HG03103 (cell line): ENCODE results near the gene IGF2BP1.
"Not testable (repeated sequence)": the region's sequence is repeated elsewhere in the genome, so short reads cannot be mapped to it uniquely, and the experiment has no call there.

Experiments used
- ATAC-seq: cut with Tn5 transposase; IDR thresholded peaks from one replicate; pipeline ENCODE4 v1.9.1; 2021; ENCODE audit warnings: low read depth; ENCODE audit not compliant: unreplicated experiment

IGF2BP1 gene

DNA sequence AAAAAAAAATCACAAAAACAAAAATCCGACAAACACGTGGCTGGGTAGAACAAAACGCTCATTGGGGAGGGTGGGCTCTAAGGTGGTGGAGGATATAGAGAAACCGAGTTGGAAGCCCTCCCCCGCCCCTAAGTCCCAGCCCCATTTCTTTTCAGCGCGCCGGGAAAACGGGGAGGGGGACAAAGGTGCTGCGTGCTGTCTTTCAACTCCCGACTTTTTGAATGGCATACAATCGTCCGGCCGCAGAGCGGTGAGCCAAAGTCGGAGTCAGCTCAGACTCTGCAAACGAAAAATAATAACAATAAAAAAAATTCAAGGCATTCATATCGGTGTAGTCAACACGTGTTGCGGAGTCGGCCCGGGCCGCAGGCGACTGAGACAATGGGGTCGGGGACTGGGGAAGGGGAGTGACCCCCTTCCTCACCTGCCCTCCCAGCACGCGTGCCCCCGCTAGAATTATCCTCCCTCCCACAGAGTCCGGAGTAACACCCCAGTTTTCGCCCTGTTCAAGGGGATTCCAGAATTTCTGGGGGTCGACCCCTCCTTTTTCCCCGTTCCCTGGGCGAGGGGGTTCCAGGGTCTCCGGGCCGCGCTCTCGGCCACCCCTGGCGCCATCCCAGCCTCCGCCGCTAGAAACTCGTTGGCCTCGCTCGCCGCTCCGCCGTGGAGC is 1.7 kb upstream of the IGF2BP1 start:
- ATAC-seq = no peak

DNA sequence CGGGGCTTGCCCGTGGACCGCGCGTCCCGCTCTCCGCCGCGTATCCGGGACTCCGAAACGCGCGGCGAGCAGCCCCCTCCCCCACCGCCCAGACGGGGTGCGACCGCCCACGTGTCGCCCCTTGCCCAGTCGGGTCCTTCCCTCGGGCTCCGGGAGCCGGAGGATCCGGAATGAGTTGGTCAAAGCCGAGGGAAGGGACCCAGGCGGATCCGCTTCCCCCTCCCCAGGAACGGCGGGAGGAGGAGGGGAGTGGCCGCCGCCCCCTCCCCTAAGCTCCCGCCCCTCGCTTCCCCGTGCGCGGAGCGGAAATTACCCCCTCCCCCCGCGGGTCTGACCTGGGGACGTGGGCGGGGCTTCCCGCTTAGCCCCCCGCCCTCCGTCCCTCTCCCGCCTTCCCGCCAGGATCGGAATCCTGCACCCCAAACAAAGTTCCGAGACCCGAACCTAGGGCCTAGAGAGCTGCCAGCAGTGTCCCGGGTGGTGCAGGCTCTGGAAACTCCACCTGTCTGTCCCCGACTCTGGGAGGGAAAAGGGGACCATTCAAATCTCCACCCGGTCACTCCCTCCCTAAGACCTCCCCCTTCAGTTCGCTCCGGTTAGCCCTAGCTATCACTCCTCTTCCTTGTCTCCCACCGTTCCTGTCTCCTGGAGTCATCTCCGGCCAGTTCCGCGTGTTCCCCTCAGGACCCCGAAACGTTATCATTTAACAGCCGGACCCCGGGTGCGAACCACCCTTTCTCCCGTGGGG is 1.0 kb upstream of the IGF2BP1 start:
- no peak for ATAC-seq

- ATAC-seq = no peak
Measured at GRCh38 chr17:48996722-48997102, 473 bp upstream of the IGF2BP1 start.

DNA sequence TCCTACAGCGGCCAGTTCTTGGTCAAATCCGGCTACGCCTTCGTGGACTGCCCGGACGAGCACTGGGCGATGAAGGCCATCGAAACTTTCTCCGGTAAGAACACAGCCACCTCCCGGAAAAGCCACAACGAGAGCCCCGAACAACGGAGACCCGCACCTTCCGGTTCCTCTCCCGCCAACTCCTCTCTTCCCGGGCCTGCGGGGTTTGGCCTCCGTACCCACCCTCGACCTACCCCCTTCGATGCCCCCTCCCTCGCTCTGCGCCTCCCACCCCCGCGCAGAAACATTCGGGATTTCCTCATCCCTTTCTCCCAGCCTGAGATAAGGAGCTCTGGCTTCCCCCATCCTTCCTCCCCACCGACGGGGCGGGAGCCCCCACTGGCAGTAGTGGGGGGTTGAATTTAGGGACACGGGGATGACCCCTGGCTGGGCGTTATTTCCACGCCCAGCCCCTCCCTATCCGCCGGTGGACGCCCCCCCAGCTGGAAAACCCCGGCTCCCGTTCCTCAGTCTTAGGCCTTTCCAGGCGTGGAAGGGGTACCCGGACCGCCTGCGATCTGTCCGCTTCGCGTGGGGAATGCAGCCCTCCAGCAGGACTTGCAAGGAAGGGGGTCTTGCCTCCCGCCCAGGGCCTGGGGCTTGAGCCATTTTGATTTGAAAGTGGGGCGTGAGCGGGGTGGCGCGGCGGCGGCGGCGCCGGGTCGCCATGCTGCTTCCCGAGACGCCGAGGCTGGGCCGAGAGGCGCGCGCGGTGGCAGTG is 822 bp downstream of the IGF2BP1 start:
- no peak for ATAC-seq

DNA sequence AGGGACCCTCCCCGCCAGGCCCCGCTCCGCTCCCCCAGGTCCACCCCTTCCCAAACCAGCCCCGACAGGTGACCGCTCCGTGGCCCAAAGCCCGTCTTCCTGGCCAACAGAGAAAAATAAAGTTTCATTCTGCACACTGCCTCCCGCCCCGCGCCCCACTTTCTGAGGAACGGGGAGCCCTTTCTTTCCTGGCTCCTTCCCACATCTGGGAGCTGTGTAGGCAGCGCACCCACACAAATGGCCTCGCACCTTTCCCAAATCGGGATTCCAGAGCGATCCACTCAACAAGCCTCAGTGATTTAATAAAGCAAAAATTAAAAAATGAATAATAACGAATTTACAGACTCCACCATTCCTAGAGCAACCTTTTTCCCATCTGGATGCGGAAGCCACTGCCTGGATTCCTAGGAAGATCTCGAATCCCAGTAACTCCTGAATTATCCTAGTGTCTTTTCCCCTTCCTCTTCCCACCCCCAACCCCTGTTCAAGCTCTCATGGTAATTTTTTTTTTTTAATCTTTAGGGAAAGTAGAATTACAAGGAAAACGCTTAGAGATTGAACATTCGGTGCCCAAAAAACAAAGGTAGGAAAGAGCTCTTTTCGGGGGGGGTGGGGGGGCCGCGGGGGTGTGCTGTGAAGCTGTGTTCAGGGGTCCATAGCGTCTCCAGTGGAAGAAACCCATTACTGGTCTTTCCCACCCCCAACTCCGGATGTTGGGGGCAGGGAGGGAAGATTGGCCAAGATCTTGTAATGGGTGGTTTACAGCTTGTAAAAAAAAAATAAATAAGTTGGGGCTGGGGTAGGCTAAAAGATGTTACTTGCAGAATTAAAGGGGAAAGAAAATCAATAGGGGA is 1.6 kb downstream of the IGF2BP1 start:
- no peak for ATAC-seq

DNA sequence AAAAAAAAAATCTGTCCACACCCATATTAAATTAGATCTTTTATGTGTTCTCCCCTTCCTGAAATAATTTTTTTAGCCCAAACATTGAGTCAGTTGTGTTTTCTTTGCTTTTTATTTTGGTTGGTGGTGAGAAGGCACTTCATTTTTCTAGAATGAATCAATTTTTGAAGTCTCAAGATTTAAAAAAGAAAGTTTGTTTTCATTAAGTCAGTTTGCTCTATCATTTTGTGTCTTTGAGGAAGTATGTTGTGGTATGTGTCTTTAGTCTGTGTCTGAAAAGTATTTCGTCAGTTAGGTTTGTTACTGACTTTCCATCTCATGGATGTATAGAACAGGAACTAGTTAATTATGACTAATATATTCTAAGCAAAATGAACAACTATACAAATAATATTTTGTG is 3.8 kb downstream of the IGF2BP1 start:
- ATAC-seq = no peak

- ATAC-seq = no peak
Measured at GRCh38 chr17:49001671-49002070, 4.5 kb downstream of the IGF2BP1 start.

DNA sequence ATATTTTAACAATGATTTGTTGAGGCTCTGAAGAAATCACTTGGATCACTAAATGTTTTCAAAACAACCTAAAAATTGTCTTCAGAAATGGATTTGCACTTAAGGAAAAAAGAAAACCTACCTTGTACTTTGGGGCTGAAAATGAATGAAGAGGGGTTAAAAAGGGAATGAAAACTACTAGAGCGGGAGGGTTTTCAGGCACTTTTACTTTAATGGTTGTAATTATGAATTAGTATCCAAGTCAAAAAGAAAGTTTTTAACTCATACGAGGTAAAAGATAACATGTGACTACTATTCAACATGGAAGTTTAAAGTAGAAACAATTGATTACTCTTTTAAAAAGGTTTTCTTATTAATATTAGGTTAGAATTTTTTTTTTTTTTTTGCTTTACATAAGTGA is 5.1 kb downstream of the IGF2BP1 start:
- ATAC-seq = no peak

DNA sequence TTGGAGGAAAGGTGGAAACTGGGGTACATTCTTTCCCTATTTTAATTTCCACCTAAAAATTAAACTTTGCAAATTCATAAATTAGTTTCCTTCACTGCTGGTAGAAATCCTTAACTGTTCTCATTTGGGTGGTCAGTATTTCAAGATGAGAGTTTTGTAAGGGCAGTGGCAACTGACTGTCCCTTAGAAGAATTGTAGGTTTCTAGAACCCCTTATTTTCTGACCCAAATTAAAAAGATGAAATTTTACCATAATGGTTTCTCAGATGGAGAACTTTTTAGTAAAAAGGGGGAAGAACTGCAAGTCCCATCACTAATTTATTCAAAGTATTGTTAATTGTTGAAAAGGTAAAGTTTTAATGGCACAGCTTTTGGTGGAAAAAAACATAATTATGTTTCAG is 5.6 kb downstream of the IGF2BP1 start:
- no peak for ATAC-seq

- ATAC-seq = no peak
Measured at GRCh38 chr17:49003557-49004511, 6.6 kb downstream of the IGF2BP1 start.

DNA sequence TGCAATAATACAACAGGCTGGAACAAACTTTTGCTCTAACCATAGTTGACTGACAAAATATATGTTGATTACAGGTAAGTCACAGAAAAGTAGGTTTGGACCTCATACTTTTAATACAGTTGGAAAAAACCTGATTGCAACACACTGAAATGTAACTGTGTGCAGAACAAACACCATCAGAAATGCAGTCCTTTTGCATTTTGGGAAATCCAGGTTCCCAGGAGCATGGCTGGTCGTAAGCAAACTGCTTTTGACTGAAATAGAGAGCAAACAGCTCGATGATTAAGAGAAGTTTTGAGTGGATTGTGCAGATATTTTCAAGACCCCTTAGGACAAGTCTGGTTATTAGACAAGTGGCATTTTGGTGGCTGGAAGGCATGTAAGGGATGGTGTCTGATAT is 8.0 kb downstream of the IGF2BP1 start:
- ATAC-seq = no peak

- ATAC-seq = not testable (repeated sequence)
Measured at GRCh38 chr17:49008908-49009307, 11.7 kb downstream of the IGF2BP1 start.

- ATAC-seq = no peak
Measured at GRCh38 chr17:49012769-49013255, 15.6 kb downstream of the IGF2BP1 start.

GRCh38 chr17:49013311-49014213 is 16.4 kb downstream of the IGF2BP1 start:
- ATAC-seq = no peak

DNA sequence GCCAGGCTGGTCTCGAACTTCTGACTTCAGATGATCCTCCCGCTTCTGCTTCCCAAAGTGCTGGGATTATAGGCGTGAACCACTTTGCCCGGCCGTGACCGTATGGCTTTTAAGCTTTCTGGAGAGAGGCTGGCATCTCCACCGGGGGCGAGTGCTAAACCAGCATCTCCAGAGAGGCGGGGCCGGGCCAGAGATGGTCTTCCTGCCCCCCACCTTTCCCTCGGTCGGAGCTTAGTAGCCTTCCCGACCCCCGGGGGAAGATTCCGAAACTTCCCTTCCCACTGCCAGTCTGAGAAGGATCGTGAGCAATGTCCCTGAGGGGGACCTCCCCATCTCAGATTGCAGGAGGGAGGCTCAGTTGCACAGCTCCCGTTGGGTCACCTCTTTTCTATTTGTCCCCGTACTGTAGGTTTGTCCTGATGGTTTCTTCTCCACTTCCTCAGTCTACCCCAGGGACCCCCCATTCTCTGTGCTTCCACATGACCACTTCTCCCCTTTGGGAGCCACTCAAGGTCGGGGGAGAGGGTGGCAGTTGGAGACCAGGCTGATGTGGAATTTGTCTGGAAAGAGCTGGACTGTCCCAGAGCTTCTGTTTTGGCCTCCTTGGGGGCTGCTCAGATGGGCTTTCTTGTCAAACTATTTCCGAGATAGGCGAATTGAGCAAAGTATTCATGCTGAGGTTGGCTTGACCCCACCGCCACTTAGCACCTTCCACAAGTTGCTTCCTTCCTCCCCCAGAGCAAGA is 18.2 kb downstream of the IGF2BP1 start:
- no peak for ATAC-seq

GRCh38 chr17:49015924-49016774 is 19.0 kb downstream of the IGF2BP1 start:
- no peak for ATAC-seq
